ENCODE measurements around the gene EIPR1. TPM values are rescaled to one million over a fixed set of nuclear protein-coding genes. Genes with fewer than 3 reads are reported as not detected.

The EIPR1 gene
- total and polyA plus RNA-seq, 10 of the 15 experiments (the other 5 are each of a cell fraction or from before 2014, with no cell fraction given), result 23.6 to 61.2 (median 42.2) TPM

DNA sequence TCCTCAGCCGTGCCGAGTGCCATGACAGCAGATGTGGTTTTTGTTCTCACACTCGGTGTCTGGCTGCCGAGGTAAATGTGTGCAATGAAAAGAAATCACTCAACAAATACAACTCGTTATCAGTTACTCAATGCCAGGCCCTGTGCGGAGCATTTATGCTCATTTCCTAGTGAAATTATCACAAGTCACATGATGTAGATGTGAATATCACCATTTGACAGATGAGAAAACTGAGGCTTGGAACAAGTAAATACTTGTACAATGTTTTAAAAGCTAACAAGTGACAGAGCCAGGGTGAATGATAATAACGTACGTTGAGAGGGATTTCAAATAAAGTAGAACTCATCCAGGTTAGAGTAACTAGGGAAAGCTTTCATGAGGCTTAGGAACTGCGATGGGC is 174.7 kb downstream of the EIPR1 start:
- Histone ChIP-seq H3K4me3 (no peak overlapping the region), H3K27ac (ENCODE audit: control insufficient read depth, insufficient read depth) (no peak overlapping the region), H3K9me3 (replicated peaks; ENCODE audit: control insufficient read depth, insufficient read depth, low read length) (no peaks in the 10 kb centered on the region; the same call in 2 of the 3 replicates), H3K36me3 (ENCODE audit: control insufficient read depth in 2 of 2, insufficient read depth in 2 of 2, low read length in 1 of 2) (peaks cover 0 to 4% of the 10 kb centered on the region in 2 experiments; a peak in 1 of 4 replicates), H3K4me2 (ENCODE audit: control insufficient read depth, insufficient read depth) (no peak overlapping the region), H3K79me2 (ENCODE audit: control insufficient read depth, insufficient read depth, low read length) (no peaks in the 10 kb centered on the region), H2AFZ (ENCODE audit: control insufficient read depth, low read depth, low read length) (no peak overlapping the region), H3K4me1 (ENCODE audit: control insufficient read depth, insufficient read depth, low read length) (no peaks in the 10 kb centered on the region), H4K20me1 (ENCODE audit: control insufficient read depth, insufficient read depth) (no peaks in the 10 kb centered on the region), H3K9ac (ENCODE audit: control insufficient read depth, insufficient read depth, low read length) (no peak overlapping the region), H3K27me3 (replicated peaks in 1 of 2; ENCODE audit: control insufficient read depth in 2 of 2, insufficient read depth in 2 of 2, low read length in 1 of 2) (no peaks in the 10 kb centered on the region)
- SMC1A ChIA-PET (ENCODE audit: uncharacterized antibody, unreplicated experiment), result no interaction called here
- TF ChIP-seq FOXK2 (IDR thresholded peaks at IDR 0.05) (no peak), RAD21 (IDR thresholded peaks at IDR 0.05; ENCODE audit: insufficient read depth, low read depth, low read length) (no peak), POLR2AphosphoS2 (IDR thresholded peaks at IDR 0.05; ENCODE audit: low read depth, low read length) (no peak), EGR1 (IDR thresholded peaks at IDR 0.05; ENCODE audit: borderline replicate concordance in 1 of 2, low read depth in 2 of 2, low read length in 2 of 2) (no peak), KDM1A (IDR thresholded peaks at IDR 0.05; ENCODE audit: borderline replicate concordance) (no peak), NFIC (IDR thresholded peaks at IDR 0.05; ENCODE audit: low read depth, low read length) (0 out of 2 replicates have a peak, but pooled peaks have one; percentile 15), JUND (IDR thresholded peaks at IDR 0.05; ENCODE audit: low read depth, low read length) (no peak)
- TF ChIP-seq, protein P1, sequence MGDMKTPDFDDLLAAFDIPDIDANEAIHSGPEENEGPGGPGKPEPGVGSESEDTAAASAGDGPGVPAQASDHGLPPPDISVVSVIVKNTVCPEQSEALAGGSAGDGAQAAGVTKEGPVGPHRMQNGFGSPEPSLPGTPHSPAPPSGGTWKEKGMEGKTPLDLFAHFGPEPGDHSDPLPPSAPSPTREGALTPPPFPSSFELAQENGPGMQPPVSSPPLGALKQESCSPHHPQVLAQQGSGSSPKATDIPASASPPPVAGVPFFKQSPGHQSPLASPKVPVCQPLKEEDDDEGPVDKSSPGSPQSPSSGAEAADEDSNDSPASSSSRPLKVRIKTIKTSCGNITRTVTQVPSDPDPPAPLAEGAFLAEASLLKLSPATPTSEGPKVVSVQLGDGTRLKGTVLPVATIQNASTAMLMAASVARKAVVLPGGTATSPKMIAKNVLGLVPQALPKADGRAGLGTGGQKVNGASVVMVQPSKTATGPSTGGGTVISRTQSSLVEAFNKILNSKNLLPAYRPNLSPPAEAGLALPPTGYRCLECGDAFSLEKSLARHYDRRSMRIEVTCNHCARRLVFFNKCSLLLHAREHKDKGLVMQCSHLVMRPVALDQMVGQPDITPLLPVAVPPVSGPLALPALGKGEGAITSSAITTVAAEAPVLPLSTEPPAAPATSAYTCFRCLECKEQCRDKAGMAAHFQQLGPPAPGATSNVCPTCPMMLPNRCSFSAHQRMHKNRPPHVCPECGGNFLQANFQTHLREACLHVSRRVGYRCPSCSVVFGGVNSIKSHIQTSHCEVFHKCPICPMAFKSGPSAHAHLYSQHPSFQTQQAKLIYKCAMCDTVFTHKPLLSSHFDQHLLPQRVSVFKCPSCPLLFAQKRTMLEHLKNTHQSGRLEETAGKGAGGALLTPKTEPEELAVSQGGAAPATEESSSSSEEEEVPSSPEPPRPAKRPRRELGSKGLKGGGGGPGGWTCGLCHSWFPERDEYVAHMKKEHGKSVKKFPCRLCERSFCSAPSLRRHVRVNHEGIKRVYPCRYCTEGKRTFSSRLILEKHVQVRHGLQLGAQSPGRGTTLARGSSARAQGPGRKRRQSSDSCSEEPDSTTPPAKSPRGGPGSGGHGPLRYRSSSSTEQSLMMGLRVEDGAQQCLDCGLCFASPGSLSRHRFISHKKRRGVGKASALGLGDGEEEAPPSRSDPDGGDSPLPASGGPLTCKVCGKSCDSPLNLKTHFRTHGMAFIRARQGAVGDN (IDR thresholded peaks at IDR 0.05), result no peak
- WGBS (ENCODE audit: insufficient coverage, insufficient replicate concordance, low lambda C conversion rate, missing lambda C conversion rate), result over 99% methylated on average over 9 of the region's 9 CpGs
- in situ Hi-C loops (cut with MboI), result no loop called here
- DNase-seq (ENCODE audit: low read depth, low spot score), result no peak
- RAD21 ChIA-PET (ENCODE audit: unreplicated experiment), result interaction anchor here (1.3 to 1.5 kb wide), 2 partner anchors 20 to 50 kb away, joined by 5 to 6 read pairs; no protein-coding TSS in a partner anchor
- POLR2A ChIA-PET, result no interaction called here
- FAIRE-seq, result no peak
- intact Hi-C loops (cut with micrococcal nuclease; ENCODE audit: unreplicated experiment), result no loop called here
- CTCF ChIA-PET, result interaction anchor here (0.6 kb wide), 1 partner anchor 50 kb away, joined by 3 read pairs; no protein-coding TSS in a partner anchor
- no TSS peak for BruUV-seq (replicated peaks)
- no peak for ATAC-seq
